Neural progenitor cell (in vitro differentiated cells): ENCODE results near the gene UVSSA. TPM values are rescaled to one million over a fixed set of nuclear protein-coding genes. Genes with fewer than 3 reads are reported as not detected.
A peak's percentile ranks its signal among the peaks of the same experiment; 100 is the strongest.

Experiments used
- DNase-seq: peaks from one replicate; pipeline ENCODE4 v3.0.0-alpha.2; 2016; ENCODE audit warnings: low spot score
- H2AFZ ChIP-seq: fragments of 200-600 bp; sonication (generic); replicated peaks from 2 replicates; pipeline ENCODE4 v1.6.1; 2016; ENCODE audit warnings: antibody characterized with exemption
- H3F3A ChIP-seq: fragments of 200-600 bp; sonication (generic); 2 replicates; pipeline ENCODE4 v1.6.1; 2016; ENCODE audit warnings: antibody characterized with exemption, low read depth
- H3K27ac ChIP-seq: fragments of 200-600 bp; sonication (generic); 2 replicates; pipeline ENCODE4 v1.5.1; 2016; ENCODE audit warnings: mild to moderate bottlenecking
- H3K27me3 ChIP-seq: fragments of 200-600 bp; sonication (generic); 2 replicates; pipeline ENCODE4 v1.6.1; 2016; ENCODE audit warnings: mild to moderate bottlenecking, moderate library complexity
- H3K36me3 ChIP-seq: fragments of 200-600 bp; sonication (generic); 2 replicates; pipeline ENCODE4 v1.5.1; 2016
- H3K4me1 ChIP-seq: fragments of 200-600 bp; sonication (generic); 2 replicates; pipeline ENCODE4 v1.6.1; 2016; ENCODE audit warnings: mixed run types
- H3K4me2 ChIP-seq: fragments of 200-600 bp; sonication (generic); 2 replicates; pipeline ENCODE4 v1.6.1; 2016
- H3K4me3 ChIP-seq: fragments of 200-600 bp; sonication (generic); 2 replicates; pipeline ENCODE4 v1.5.1; 2016
- H3K79me2 ChIP-seq: fragments of 200-600 bp; sonication (generic); 2 replicates; pipeline ENCODE4 v1.6.1; 2016; ENCODE audit warnings: low read depth
- H3K9ac ChIP-seq: fragments of 200-600 bp; sonication (generic); 2 replicates; pipeline ENCODE4 v1.6.1; 2016
- H3K9me3 ChIP-seq: fragments of 200-600 bp; sonication (generic); 2 replicates; pipeline ENCODE4 v1.5.1; 2016; ENCODE audit warnings: low read depth
- H4K20me1 ChIP-seq: fragments of 200-600 bp; sonication (generic); 2 replicates; pipeline ENCODE4 v1.6.1; 2016; ENCODE audit warnings: low read depth
- H3K27ac Mint-ChIP-seq: 3 replicates; pipeline ENCODE4 v1.8.0; 2021; ENCODE audit warnings: mixed read lengths
- H3K27me3 Mint-ChIP-seq: 2 replicates; pipeline ENCODE4 v1.8.0; 2022; ENCODE audit warnings: low read depth, mild to moderate bottlenecking, inconsistent platforms, moderate library complexity, mixed read lengths; ENCODE audit not compliant: insufficient read depth
- H3K36me3 Mint-ChIP-seq: 3 replicates; pipeline ENCODE4 v1.8.0; 2021; ENCODE audit warnings: mixed read lengths
- H3K4me1 Mint-ChIP-seq: 3 replicates; pipeline ENCODE4 v1.8.0; 2021; ENCODE audit warnings: mixed read lengths
- H3K4me3 Mint-ChIP-seq: 3 replicates; pipeline ENCODE4 v1.8.0; 2021; ENCODE audit warnings: mild to moderate bottlenecking, moderate library complexity, mixed read lengths
- H3K9me3 Mint-ChIP-seq: 3 replicates; pipeline ENCODE4 v1.8.0; 2020; ENCODE audit warnings: mixed read lengths
- CTCF ChIP-seq: fragments of 200-600 bp; sonication (generic); IDR thresholded peaks from 2 replicates; pipeline ENCODE4 v1.5.1; 2017; ENCODE audit warnings: antibody characterized with exemption, mild to moderate bottlenecking
- EZH2 ChIP-seq: fragments of 200-600 bp; sonication (generic); IDR thresholded peaks from 2 replicates; pipeline ENCODE4 v1.6.1; 2017; ENCODE audit warnings: antibody characterized with exemption, mild to moderate bottlenecking, moderate library complexity
- EZH2phosphoT487 ChIP-seq: fragments of 200-600 bp; sonication (generic); IDR thresholded peaks from 2 replicates; pipeline ENCODE4 v1.6.1; 2017; ENCODE audit warnings: antibody characterized with exemption
- total RNA-seq: library from RNA; depleted of rRNA; stranded (reverse); fragments of >200 nt; gene quantifications from 2 replicates; pipeline ENCODE4 v1.2.3, GENCODE V29; 2015; ENCODE audit warnings: low replicate concordance

Gene UVSSA
- total RNA-seq, 1 donor from 2014 or later, result 10.9 TPM

GRCh38 chr4:1309261-1310010 is 37.6 kb upstream of the UVSSA start:
- peaks cover 81% of the 10 kb centered on the region for H3K79me2 ChIP-seq
- H3K9ac ChIP-seq, result no peak overlapping the region
- H3K36me3 ChIP-seq, result no peaks in the 10 kb centered on the region
- Mint-ChIP-seq H3K4me3 (peak overlapping the region; percentile 81), H3K27me3 (peaks cover 9% of the 10 kb centered on the region), H3K36me3 (peaks cover 31% of the 10 kb centered on the region), H3K27ac (peak overlapping the region; percentile 69), H3K9me3 (no peaks in the 10 kb centered on the region), H3K4me1 (peaks cover 21% of the 10 kb centered on the region)
- H3K4me3 ChIP-seq, result peak overlapping the region; percentile 45
- peak; percentile 96 for DNase-seq
- no peaks in the 10 kb centered on the region for H3K27me3 ChIP-seq
- peaks cover 27% of the 10 kb centered on the region for H4K20me1 ChIP-seq
- no peaks in the 10 kb centered on the region for H3K9me3 ChIP-seq
- peaks cover 4% of the 10 kb centered on the region for H3K4me1 ChIP-seq
- H3K27ac ChIP-seq, result peak overlapping the region; percentile 86
- H3K4me2 ChIP-seq, result peak overlapping the region; percentile 77
- peaks cover 20% of the 10 kb centered on the region for H3F3A ChIP-seq
- no peak for TF ChIP-seq EZH2phosphoT487
- no peak overlapping the region for H2AFZ ChIP-seq

GRCh38 chr4:1310031-1310795 is 36.8 kb upstream of the UVSSA start:
- Mint-ChIP-seq H3K4me3 (peak overlapping the region; percentile 81), H3K4me1 (peaks cover 21% of the 10 kb centered on the region), H3K9me3 (no peaks in the 10 kb centered on the region), H3K27ac (peak overlapping the region; percentile 69), H3K27me3 (peaks cover 9% of the 10 kb centered on the region), H3K36me3 (peaks cover 31% of the 10 kb centered on the region)
- H3K4me1 ChIP-seq, result peaks cover 4% of the 10 kb centered on the region
- peaks cover 74% of the 10 kb centered on the region for H3K79me2 ChIP-seq
- H3K9me3 ChIP-seq, result no peaks in the 10 kb centered on the region
- peak overlapping the region; percentile 45 for H3K4me3 ChIP-seq
- TF ChIP-seq CTCF (no peak), EZH2phosphoT487 (no peak), EZH2 (no peak)
- no peaks in the 10 kb centered on the region for H3K36me3 ChIP-seq
- H3F3A ChIP-seq, result peaks cover 20% of the 10 kb centered on the region
- H3K27ac ChIP-seq, result peak overlapping the region; percentile 35
- no peaks in the 10 kb centered on the region for H3K27me3 ChIP-seq
- peaks cover 27% of the 10 kb centered on the region for H4K20me1 ChIP-seq
- H3K9ac ChIP-seq, result no peak overlapping the region
- DNase-seq, result no peak
- H3K4me2 ChIP-seq, result peak overlapping the region; percentile 77
- no peak overlapping the region for H2AFZ ChIP-seq

- Mint-ChIP-seq H3K4me1 (peaks cover 21% of the 10 kb centered on the region), H3K9me3 (no peaks in the 10 kb centered on the region), H3K4me3 (no peak overlapping the region), H3K27ac (no peak overlapping the region), H3K36me3 (peaks cover 30% of the 10 kb centered on the region), H3K27me3 (peaks cover 9% of the 10 kb centered on the region)
- no peaks in the 10 kb centered on the region for H3K36me3 ChIP-seq
- H2AFZ ChIP-seq, result no peak overlapping the region
- no peak for TF ChIP-seq EZH2
- TF ChIP-seq EZH2phosphoT487, result no peak
- TF ChIP-seq CTCF, result no peak
- DNase-seq, result no peak
- no peak overlapping the region for H3K4me2 ChIP-seq
- H3K9me3 ChIP-seq, result no peaks in the 10 kb centered on the region
- peaks cover 27% of the 10 kb centered on the region for H4K20me1 ChIP-seq
- peaks cover 66% of the 10 kb centered on the region for H3K79me2 ChIP-seq
- H3K9ac ChIP-seq, result no peak overlapping the region
- no peaks in the 10 kb centered on the region for H3K27me3 ChIP-seq
- H3K27ac ChIP-seq, result no peak overlapping the region
- peaks cover 4% of the 10 kb centered on the region for H3K4me1 ChIP-seq
- no peak overlapping the region for H3K4me3 ChIP-seq
- peaks cover 20% of the 10 kb centered on the region for H3F3A ChIP-seq
These were observed 36.0 kb upstream of the UVSSA start for GRCh38 chr4:1310796-1311631.
